Measurements from ENCODE around the gene F12.
A peak's percentile ranks its signal among the peaks of the same experiment; 100 is the strongest.

The F12 gene

DNA sequence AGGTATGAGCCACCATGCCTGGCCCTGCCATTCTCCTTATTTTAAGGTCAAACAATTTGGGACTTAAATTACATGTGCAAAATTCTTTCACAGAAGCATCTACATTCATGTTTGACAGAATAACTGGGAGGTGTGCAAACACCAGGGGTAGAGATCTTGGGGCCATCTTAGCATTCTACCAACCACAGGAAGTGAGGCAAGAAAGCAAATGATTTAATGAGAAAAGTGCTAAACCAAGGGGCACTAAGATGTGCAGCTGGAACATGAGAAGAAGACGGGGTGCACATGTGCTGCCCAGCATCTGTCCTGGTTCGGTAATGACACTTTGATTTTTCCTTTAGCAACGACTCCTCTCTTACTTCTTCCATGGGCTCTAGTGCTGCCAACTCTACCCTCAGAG, 1.2 kb upstream of the F12 start:
- no peak for DNase-seq

- DNase-seq, result no peak
Measured at GRCh38 chr5:177405805-177406204, 3.6 kb downstream of the F12 start.

- DNase-seq, result no peak
Measured at GRCh38 chr5:177405312-177405711, 4.1 kb downstream of the F12 start.

- DNase-seq, result no peak
Measured at GRCh38 chr5:177404641-177405179, 4.7 kb downstream of the F12 start.

DNA sequence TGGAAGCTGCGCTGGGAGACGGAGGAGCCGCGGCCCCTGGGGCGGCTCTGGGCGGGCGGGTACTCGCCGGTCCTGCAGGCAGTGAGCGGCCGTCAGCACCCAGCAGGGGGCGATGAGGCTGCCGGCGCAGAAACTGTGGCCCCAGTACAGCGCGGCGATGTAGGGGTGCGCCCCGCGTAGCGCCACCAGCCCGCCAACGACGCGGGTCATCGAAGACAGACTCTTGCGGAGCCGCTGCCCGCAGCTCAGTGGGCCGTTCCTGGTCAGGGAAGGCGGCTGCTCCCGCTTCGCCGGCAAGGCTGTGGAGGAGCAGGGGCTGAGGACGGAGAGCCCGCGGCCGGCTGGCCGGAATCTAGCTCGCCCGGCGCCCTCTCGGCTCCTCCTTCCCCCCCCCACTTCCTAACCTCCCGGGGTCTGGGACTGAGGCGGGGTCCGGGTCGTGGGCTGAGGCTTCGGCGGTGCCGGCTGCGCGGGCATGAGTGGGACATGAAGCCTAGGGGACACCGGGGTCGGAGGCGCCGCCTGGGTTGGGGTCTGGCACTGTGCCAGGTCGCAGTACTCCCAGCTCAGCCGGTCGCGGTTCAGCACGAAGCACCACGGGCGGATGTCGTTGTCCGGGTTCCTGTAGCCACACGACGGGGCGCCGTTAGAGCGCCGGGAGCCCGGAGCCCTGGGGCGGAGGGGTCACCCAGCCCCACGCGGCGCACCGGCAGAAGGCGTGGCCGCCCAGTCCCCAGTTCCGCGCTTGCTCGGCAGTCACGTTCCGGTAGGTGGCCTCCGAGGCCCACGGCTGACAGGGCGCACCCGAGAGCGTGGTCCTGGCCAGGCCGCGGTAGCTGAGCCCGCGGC, 5.3 kb downstream of the F12 start:
- peak; percentile 68 for DNase-seq

- DNase-seq, result no peak
Measured at GRCh38 chr5:177403102-177403791, 6.1 kb downstream of the F12 start.

GRCh38 chr5:177402271-177403043, 6.9 kb downstream of the F12 start:
- DNase-seq, result peak; percentile 84

DNA sequence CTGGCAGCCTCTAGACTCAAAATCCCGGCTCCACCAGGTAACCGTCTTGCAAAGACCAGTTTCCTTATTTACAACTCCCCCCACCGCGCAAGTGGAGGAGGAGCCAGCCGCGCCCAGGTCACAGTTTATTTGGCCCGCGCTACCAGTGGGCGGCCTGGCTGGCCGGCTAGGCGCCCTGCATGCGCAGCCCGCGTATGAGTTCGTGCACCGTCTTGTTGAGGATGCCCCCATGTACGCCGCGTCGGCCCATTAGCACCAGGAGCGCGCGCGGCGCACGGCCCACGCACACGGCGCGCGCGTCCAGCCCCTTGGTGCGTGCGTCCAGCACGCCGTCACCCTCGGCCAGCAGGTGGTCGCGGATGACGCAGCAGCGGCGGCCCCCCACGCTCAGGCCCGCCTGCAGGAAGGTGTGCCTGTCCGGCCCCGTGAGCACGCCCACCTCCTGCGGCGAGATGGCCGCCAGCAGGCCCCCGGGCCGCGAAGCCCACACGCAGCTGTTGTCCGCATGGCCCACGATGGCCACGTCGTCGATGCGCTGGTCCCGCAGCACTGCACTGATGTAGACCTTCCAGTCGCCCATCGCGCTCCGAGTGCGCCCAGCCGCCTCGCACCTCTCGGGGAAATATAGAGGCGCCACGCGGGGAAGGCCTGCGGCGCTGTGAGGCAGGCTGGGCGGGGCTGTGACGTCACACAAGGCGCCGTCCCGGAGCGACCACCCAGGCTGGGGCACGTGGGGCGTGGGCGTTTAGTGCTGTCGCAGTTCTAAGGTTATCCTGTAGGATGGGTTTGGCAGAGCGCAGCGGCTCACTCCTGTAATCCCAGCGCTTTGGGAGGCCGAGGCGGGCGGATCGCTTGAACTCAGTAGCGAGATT, 9.1 kb downstream of the F12 start, which contains the start of gene PFN3:
Gene PFN3, minus strand, starts transcription at position 665 of the 872 bp plus-strand sequence. Its CDS starts 85 bp downstream, at position 580.
- no peak for DNase-seq

DNA sequence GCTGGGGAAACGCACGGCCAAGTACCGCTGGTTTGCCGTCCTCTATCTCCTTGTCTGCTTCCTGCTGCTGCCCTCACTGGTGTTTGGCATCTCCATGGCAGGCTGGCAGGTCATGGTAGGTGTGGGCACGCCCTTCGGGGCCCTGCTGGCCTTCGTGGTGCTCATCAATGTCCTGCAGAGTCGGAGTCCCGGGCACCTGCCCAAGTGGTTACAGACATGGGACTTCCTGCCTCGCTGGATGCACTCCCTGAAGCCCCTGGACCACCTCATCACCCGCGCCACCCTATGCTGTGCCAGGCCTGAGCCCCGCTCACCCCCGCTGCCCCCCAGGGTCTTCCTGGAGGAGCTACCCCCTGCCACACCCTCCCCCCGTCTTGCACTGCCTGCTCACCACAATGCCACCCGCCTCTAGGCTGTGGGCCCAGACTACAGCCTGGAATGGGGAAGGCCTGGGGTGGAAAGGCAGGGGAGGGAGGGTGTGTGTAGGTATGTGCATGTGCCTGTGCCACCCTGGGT, 11.4 kb downstream of the F12 start:
- DNase-seq, result no peak

DNA sequence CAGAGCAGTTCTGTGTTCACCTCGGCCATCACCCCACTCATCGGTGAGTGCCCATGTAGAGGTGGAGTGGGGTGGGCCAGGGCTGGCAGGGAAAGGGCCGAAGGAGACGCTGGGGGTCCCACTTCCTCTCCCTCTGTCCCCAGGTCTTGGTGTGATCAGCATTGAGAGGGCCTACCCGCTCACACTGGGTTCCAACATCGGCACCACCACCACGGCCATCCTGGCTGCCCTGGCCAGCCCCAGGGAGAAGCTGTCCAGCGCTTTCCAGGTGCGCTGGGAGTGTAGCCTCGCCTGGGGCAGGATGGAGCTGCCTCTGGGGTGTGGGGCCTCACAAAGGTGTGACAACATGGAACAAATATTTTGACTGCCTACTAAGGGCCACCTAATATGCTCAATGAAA, 12.6 kb downstream of the F12 start:
- no peak for DNase-seq

DNA sequence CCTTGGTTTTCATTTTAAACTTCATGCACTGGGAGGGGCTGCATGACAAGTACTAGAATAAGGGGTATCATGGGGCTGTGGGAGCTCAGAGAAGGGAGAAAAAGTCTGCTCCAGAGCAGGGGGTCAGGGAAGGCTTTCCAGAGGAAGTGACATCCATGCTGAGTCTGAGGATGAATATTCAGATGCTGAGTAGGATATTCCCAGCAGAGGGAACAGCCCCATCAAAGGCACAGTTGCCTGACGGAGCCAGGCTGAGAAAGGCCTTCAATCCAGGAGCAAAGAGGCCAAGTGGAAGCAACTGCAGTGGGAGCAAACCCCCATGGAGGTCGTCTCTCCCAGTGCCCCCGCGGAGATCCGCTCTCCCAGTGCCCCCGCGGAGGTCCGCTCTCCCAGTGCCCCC, 13.3 kb downstream of the F12 start:
- no peak for DNase-seq

- no peak for DNase-seq
Measured at GRCh38 chr5:177393990-177394389, 15.4 kb downstream of the F12 start.

DNA sequence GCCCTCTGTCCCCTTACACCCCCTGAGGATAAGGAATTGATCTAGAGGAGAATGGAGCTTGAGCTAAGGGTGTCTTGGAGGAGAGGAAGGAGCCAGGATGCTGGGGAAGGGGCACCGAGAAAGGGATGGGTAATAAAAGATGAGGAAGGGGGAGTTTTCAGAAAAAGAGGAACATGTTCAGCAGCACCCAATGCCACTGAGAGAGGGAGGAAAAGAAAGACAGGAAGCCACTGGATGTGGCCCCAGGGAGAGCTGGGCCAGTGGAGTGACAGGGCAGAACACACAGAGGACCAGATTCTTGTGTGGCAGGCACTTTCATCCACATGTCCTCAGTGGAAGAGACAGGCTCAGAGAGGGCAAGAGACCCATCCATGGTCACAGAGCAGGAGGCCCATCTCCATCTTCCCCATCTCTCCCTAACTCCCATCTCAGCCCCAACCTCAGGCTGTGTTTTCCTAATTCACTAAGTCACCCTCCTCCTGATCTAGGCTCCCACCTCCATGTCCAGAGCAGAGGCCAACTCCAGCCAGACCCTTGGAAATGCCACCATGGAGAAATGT, 16.1 kb downstream of the F12 start:
- no peak for DNase-seq

GRCh38 chr5:177392765-177393164, 16.6 kb downstream of the F12 start:
- DNase-seq, result no peak

DNA sequence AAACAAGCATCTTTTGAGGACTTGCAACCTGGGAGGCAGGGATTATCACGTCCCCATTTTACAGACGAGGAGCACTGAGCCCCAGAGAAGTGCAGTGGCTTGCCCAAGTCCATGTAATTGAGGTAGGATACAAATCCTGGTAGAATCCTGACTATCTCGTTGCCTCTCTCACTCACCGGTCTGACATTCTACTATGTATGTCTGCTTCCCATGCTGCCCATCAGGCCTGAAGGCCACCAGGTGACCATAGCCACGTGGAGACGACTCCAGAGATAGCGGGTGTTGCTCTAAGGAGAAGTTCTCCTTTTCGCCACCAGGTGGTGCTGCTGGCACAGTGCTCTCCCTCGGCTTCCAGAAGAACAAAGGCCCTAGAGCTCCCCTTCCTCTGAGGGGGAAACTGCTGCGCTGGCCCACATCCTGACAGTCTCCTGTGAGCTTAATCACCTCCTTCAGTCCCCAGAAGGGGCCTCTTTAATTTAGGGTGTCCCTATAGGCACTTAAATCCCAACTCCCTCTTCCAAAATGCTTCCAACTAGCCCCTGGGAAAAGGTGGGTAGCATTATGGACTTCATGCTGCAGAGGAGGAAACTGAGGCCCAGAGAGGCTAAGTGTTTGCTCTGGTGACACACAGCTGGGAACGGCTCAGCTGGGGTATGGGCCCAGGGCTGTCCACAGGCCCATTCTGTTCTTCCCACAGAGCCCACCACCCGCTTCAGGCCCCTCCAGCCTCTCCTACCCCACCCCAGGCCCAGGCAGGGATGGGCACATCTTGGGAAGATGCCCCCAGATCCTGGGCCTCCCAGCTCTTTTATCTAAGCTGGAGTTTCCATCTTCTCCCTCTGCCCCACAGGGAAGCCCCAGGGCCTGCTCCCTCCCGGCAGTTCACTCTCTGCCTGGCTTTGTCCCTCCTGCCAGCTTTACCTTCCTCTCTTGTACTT, 18.7 kb downstream of the F12 start:
- peak; percentile 70 for DNase-seq

GRCh38 chr5:177389241-177390169, 19.9 kb downstream of the F12 start:
- no peak for DNase-seq

GRCh38 chr5:177388521-177389052, 20.8 kb downstream of the F12 start:
- no peak for DNase-seq

DNA sequence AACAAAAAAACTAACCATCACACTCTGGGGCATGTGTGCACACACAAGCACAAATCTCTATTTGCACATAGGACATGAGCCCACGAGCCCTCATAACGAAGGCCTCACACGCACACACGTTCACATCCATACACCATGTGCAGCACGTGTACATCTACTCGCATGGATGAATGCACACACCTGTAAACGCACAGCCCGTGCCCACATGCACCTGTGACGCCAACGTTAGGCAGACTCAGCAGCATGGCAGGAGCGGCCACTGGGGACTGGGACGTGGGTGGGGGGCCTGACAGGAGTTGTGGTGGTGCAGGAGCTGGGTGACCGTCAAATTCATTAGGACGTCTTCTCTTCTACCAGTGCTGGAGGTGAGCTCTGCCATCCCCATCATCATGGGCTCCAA, 22.0 kb downstream of the F12 start:
- DNase-seq, result no peak

DNA sequence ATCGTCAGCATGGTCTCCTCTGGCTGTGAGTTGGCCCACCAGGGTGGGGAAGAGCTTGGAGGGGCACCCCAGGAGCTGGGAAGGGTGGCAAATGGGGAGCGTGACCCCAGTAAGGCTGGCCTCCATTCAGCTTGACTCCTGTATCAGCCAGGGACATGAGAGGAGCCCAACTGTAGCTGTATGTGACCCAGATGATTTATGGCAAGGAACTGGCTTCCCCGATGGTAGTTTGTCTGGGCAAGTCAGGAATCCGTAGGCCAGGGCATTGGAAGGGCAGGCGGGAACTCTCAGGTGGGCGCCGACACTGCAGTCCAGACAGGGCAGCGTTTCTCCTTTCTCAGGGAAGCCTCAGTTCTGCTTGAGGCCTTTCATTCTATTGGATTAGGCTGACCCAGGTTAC, 22.8 kb downstream of the F12 start:
- DNase-seq, result no peak

All from NCI-H2029 (cell line).